H1 (cell line): ENCODE measurements around the gene HELT. TPM values are rescaled to one million over a fixed set of nuclear protein-coding genes. Genes with fewer than 3 reads are reported as not detected.

Source experiments
- ASH2L ChIP-seq: fragments of 200-600, 300-600 bp; sonication (generic); IDR thresholded peaks from one replicate; pipeline ENCODE4 v1.7.1; 2017; ENCODE audit warnings: low read length
- BACH1 ChIP-seq: IDR thresholded peaks from 2 replicates; pipeline ENCODE4 v1.6.1; 2012; ENCODE audit warnings: low read length, improper control_type of control experiment
- CREB1 ChIP-seq: IDR thresholded peaks from 2 replicates; pipeline ENCODE4 v1.6.1; 2012; ENCODE audit warnings: inconsistent platforms
- EP300 ChIP-seq, 2 experiments: IDR thresholded peaks; 1 replicate in 1 of 2; 2 replicates in 1 of 2; pipeline ENCODE4 v1.6.1; 2011 to 2012; ENCODE audit warnings: low read depth in 2 of 2, low read length in 2 of 2, mild to moderate bottlenecking in 2 of 2, borderline replicate concordance in 1 of 2, inconsistent platforms in 1 of 2, moderate library complexity in 1 of 2
- PHF8 ChIP-seq: fragments of 200-600 bp; sonication (generic); conservative IDR thresholded peaks from 2 replicates; pipeline ENCODE4 v1.7.1; 2012; ENCODE audit warnings: low read depth, mild to moderate bottlenecking, inconsistent platforms, low read length, moderate library complexity
- SAP30 ChIP-seq: fragments of 300-600 bp; sonication (generic); IDR thresholded peaks from 2 replicates; pipeline ENCODE4 v1.7.1; 2012; ENCODE audit warnings: low read length, moderate library complexity, mild to moderate bottlenecking, inconsistent platforms; ENCODE audit not compliant: insufficient read depth, insufficient replicate concordance
- SIN3A ChIP-seq, 2 experiments: IDR thresholded peaks in 1 of 2; conservative IDR thresholded peaks in 1 of 2; 2 replicates each; pipeline ENCODE4 v1.6.1; 2011 to 2012; ENCODE audit warnings: low read length in 2 of 2, improper control_type of control experiment in 1 of 2, low read depth in 1 of 2, mild to moderate bottlenecking in 1 of 2
- SP1 ChIP-seq: IDR thresholded peaks from 2 replicates; pipeline ENCODE4 v1.6.1; 2011; ENCODE audit warnings: low read depth, low read length
- TAF7 ChIP-seq: optimal IDR thresholded peaks from 2 replicates; pipeline ENCODE3; 2011; ENCODE audit warnings: low read depth, mild to moderate bottlenecking, inconsistent platforms, low read length, moderate library complexity, borderline replicate concordance
- ZNF274 ChIP-seq: IDR thresholded peaks from 2 replicates; pipeline ENCODE4 v1.7.0; 2012; ENCODE audit warnings: low read length, borderline replicate concordance; ENCODE audit errors: extremely low read depth
- polyA plus RNA-seq, 7 experiments: library from polyadenylated mRNA; depleted of rRNA in 3 of 7; stranded (reverse) in 5 of 7; unstranded in 2 of 7; fragments of >200 nt in 5 of 7; fragments of 200-250 nt in 2 of 7; gene quantifications; 1 replicate in 5 of 7; 2 replicates in 1 of 7; 4 replicates in 1 of 7; pipeline versions ENCODE4 v1.2.1 to v1.2.3, GENCODE V29; 2011 to 2013; ENCODE audit warnings: missing spikeins in 2 of 7, mixed read lengths in 2 of 7
- total RNA-seq: library from RNA; stranded (reverse); fragmentation: NEBNext Ultra II Directional; extraction: Animal tissue kit (Norgen Biotek cat#: 25700); gene quantifications from 2 replicates; pipeline ENCODE4 v1.2.1, GENCODE V29; 2021
- TF ChIP-seq, protein P1 (sequence below): fragments of 300-600 bp; sonication (generic); IDR thresholded peaks from 2 replicates; pipeline ENCODE4 v1.7.1; 2012; ENCODE audit warnings: low read length, moderate library complexity, mild to moderate bottlenecking, inconsistent platforms; ENCODE audit not compliant: insufficient replicate concordance
- TF ChIP-seq, protein P2 (sequence below): IDR thresholded peaks from 2 replicates; pipeline ENCODE4 v1.6.1; 2012; ENCODE audit warnings: inconsistent platforms

Gene HELT
- total and polyA plus RNA-seq, 2 of the 8 experiments (the other 6 are each of a cell fraction or from before 2014, with no cell fraction given): 0.32 to 0.35 TPM

DNA sequence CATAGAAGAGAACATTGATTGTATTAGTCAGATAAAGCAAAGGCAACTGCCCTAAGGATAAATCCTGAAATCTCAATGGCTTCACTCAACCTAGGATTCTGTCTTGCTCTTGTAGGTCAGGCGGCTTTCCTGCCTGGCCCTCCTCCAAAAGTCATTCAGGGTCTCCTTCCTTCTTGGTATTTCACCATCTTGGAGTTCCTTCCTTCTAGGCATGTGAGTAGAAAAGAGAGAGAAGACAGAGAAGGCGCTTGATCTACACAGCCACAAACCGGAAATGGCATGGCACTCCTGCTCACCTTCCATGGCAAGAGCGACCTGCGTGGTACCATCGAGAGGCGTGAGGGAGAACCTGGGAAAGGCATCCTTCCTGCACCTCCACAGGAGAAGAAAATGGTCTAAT lies 45.3 kb upstream of the HELT start (continued):
- TF ChIP-seq, protein P1, sequence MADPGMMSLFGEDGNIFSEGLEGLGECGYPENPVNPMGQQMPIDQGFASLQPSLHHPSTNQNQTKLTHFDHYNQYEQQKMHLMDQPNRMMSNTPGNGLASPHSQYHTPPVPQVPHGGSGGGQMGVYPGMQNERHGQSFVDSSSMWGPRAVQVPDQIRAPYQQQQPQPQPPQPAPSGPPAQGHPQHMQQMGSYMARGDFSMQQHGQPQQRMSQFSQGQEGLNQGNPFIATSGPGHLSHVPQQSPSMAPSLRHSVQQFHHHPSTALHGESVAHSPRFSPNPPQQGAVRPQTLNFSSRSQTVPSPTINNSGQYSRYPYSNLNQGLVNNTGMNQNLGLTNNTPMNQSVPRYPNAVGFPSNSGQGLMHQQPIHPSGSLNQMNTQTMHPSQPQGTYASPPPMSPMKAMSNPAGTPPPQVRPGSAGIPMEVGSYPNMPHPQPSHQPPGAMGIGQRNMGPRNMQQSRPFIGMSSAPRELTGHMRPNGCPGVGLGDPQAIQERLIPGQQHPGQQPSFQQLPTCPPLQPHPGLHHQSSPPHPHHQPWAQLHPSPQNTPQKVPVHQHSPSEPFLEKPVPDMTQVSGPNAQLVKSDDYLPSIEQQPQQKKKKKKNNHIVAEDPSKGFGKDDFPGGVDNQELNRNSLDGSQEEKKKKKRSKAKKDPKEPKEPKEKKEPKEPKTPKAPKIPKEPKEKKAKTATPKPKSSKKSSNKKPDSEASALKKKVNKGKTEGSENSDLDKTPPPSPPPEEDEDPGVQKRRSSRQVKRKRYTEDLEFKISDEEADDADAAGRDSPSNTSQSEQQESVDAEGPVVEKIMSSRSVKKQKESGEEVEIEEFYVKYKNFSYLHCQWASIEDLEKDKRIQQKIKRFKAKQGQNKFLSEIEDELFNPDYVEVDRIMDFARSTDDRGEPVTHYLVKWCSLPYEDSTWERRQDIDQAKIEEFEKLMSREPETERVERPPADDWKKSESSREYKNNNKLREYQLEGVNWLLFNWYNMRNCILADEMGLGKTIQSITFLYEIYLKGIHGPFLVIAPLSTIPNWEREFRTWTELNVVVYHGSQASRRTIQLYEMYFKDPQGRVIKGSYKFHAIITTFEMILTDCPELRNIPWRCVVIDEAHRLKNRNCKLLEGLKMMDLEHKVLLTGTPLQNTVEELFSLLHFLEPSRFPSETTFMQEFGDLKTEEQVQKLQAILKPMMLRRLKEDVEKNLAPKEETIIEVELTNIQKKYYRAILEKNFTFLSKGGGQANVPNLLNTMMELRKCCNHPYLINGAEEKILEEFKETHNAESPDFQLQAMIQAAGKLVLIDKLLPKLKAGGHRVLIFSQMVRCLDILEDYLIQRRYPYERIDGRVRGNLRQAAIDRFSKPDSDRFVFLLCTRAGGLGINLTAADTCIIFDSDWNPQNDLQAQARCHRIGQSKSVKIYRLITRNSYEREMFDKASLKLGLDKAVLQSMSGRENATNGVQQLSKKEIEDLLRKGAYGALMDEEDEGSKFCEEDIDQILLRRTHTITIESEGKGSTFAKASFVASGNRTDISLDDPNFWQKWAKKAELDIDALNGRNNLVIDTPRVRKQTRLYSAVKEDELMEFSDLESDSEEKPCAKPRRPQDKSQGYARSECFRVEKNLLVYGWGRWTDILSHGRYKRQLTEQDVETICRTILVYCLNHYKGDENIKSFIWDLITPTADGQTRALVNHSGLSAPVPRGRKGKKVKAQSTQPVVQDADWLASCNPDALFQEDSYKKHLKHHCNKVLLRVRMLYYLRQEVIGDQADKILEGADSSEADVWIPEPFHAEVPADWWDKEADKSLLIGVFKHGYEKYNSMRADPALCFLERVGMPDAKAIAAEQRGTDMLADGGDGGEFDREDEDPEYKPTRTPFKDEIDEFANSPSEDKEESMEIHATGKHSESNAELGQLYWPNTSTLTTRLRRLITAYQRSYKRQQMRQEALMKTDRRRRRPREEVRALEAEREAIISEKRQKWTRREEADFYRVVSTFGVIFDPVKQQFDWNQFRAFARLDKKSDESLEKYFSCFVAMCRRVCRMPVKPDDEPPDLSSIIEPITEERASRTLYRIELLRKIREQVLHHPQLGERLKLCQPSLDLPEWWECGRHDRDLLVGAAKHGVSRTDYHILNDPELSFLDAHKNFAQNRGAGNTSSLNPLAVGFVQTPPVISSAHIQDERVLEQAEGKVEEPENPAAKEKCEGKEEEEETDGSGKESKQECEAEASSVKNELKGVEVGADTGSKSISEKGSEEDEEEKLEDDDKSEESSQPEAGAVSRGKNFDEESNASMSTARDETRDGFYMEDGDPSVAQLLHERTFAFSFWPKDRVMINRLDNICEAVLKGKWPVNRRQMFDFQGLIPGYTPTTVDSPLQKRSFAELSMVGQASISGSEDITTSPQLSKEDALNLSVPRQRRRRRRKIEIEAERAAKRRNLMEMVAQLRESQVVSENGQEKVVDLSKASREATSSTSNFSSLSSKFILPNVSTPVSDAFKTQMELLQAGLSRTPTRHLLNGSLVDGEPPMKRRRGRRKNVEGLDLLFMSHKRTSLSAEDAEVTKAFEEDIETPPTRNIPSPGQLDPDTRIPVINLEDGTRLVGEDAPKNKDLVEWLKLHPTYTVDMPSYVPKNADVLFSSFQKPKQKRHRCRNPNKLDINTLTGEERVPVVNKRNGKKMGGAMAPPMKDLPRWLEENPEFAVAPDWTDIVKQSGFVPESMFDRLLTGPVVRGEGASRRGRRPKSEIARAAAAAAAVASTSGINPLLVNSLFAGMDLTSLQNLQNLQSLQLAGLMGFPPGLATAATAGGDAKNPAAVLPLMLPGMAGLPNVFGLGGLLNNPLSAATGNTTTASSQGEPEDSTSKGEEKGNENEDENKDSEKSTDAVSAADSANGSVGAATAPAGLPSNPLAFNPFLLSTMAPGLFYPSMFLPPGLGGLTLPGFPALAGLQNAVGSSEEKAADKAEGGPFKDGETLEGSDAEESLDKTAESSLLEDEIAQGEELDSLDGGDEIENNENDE: no peak
- TF ChIP-seq SAP30 (no peak), SP1 (no peak), ASH2L (no peak), EP300 (IDR thresholded peaks at IDR 0.05; ENCODE audit: borderline replicate concordance in 1 of 2, low read depth in 2 of 2, low read length in 2 of 2) (no peak), CREB1 (no peak), BACH1 (no peak), TAF7 (no peak), SIN3A (conservative IDR thresholded peaks at IDR 0.05 in 1 of 2, IDR thresholded peaks at IDR 0.05 in 1 of 2; ENCODE audit: low read depth in 1 of 2, low read length in 2 of 2) (no peak), ZNF274 (no peak), PHF8 (no peak)
- TF ChIP-seq, protein P2, sequence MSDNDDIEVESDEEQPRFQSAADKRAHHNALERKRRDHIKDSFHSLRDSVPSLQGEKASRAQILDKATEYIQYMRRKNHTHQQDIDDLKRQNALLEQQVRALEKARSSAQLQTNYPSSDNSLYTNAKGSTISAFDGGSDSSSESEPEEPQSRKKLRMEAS: no peak
